Osteocyte (in vitro differentiated cells): Measurements from ENCODE around the gene CTAGE9. TPM values are rescaled to one million over a fixed set of nuclear protein-coding genes. Genes with fewer than 3 reads are reported as not detected.

ENCODE experiments used
- DNase-seq: peaks from one replicate; pipeline ENCODE4 v3.0.0; 2021; ENCODE audit warnings: mixed read lengths; ENCODE audit not compliant: unreplicated experiment; ENCODE audit errors: extremely low spot score
- H3K27ac Mint-ChIP-seq: one replicate; pipeline ENCODE4 v1.8.0; 2021; ENCODE audit warnings: mild to moderate bottlenecking, mixed read lengths; ENCODE audit not compliant: unreplicated experiment
- H3K27me3 Mint-ChIP-seq: one replicate; pipeline ENCODE4 v1.8.0; 2021; ENCODE audit warnings: mixed read lengths; ENCODE audit not compliant: unreplicated experiment
- H3K36me3 Mint-ChIP-seq: one replicate; pipeline ENCODE4 v1.8.0; 2021; ENCODE audit warnings: mixed read lengths; ENCODE audit not compliant: unreplicated experiment
- H3K4me1 Mint-ChIP-seq: one replicate; pipeline ENCODE4 v1.8.0; 2021; ENCODE audit warnings: mixed read lengths; ENCODE audit not compliant: unreplicated experiment
- H3K4me3 Mint-ChIP-seq: one replicate; pipeline ENCODE4 v1.8.0; 2021; ENCODE audit warnings: mild to moderate bottlenecking, moderate library complexity, mixed read lengths; ENCODE audit not compliant: unreplicated experiment
- H3K9me3 Mint-ChIP-seq: one replicate; pipeline ENCODE4 v1.8.0; 2021; ENCODE audit warnings: mixed read lengths; ENCODE audit not compliant: unreplicated experiment
- CTCF ChIP-seq: fragments of 200-600 bp; sonication (generic); IDR thresholded peaks from 2 replicates; pipeline ENCODE4 v1.5.0; 2021; ENCODE audit warnings: antibody characterized with exemption, mild to moderate bottlenecking, moderate library complexity
- total RNA-seq: library from RNA; stranded (reverse); gene quantifications from 2 replicates; pipeline ENCODE4 v1.2.1, GENCODE V29; 2021

The CTAGE9 gene
- total RNA-seq, 1 donor from 2014 or later, result not detected

- peaks cover 3% of the 10 kb centered on the region for H3K27me3 Mint-ChIP-seq
- no peak overlapping the region for H3K4me3 Mint-ChIP-seq
- TF ChIP-seq CTCF, result no peak
- no peak overlapping the region for H3K27ac Mint-ChIP-seq
- H3K9me3 Mint-ChIP-seq, result no peaks in the 10 kb centered on the region
- H3K4me1 Mint-ChIP-seq, result peaks cover 5% of the 10 kb centered on the region
- no peaks in the 10 kb centered on the region for H3K36me3 Mint-ChIP-seq
- no peak for DNase-seq
Measured at GRCh38 chr6:131685266-131685780, 25.5 kb downstream of the CTAGE9 start.

GRCh38 chr6:131683479-131683878 is 27.3 kb downstream of the CTAGE9 start:
- Mint-ChIP-seq H3K27me3 (peaks cover 6% of the 10 kb centered on the region), H3K4me1 (peaks cover 5% of the 10 kb centered on the region), H3K4me3 (no peak overlapping the region), H3K27ac (no peak overlapping the region), H3K9me3 (no peaks in the 10 kb centered on the region), H3K36me3 (no peaks in the 10 kb centered on the region)
- TF ChIP-seq CTCF, result no peak
- no peak for DNase-seq

- Mint-ChIP-seq H3K27me3 (peaks cover 6% of the 10 kb centered on the region), H3K4me1 (peaks cover 5% of the 10 kb centered on the region), H3K4me3 (no peak overlapping the region), H3K36me3 (no peaks in the 10 kb centered on the region), H3K9me3 (no peaks in the 10 kb centered on the region), H3K27ac (no peak overlapping the region)
- TF ChIP-seq CTCF, result no peak
- DNase-seq, result no peak
Measured at GRCh38 chr6:131682442-131682841, 28.4 kb downstream of the CTAGE9 start.

- Mint-ChIP-seq H3K27me3 (peaks cover 10% of the 10 kb centered on the region), H3K4me3 (no peak overlapping the region), H3K36me3 (no peaks in the 10 kb centered on the region), H3K4me1 (peaks cover 5% of the 10 kb centered on the region), H3K27ac (no peak overlapping the region), H3K9me3 (no peaks in the 10 kb centered on the region)
- DNase-seq, result no peak
- no peak for TF ChIP-seq CTCF
Measured at GRCh38 chr6:131681585-131681984, 29.2 kb downstream of the CTAGE9 start.

- no peaks in the 10 kb centered on the region for H3K9me3 Mint-ChIP-seq
- H3K27ac Mint-ChIP-seq, result no peak overlapping the region
- DNase-seq, result no peak
- peaks cover 10% of the 10 kb centered on the region for H3K27me3 Mint-ChIP-seq
- no peaks in the 10 kb centered on the region for H3K36me3 Mint-ChIP-seq
- H3K4me3 Mint-ChIP-seq, result no peak overlapping the region
- H3K4me1 Mint-ChIP-seq, result peaks cover 5% of the 10 kb centered on the region
- TF ChIP-seq CTCF, result no peak
Measured at GRCh38 chr6:131680868-131681267, 29.9 kb downstream of the CTAGE9 start.
